Measurements from ENCODE around the gene PDCD7. TPM values are rescaled to one million over a fixed set of nuclear protein-coding genes. Genes with fewer than 3 reads are reported as not detected.

PDCD7 gene
- total RNA-seq, 2 donors from 2014 or later: 18.5 to 26.7 TPM

DNA sequence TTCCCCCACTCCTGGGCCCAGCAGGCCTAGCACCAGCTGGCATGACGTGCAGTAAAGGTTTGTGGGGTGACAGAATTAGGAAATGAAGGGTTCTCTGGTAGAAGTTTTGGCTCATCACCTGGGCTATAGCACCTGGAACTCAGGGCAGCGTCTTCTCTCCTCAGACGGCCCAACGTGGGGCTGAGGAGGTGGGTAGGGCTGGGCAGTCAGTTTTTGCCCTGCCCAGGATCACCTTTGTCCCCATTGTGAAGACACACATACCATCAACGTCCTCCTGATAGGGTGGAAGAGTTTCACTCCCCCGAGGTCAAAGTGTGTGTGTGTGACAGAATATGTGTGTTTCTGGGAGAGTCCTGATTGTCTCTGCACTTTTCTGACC, 45.0 kb downstream of the PDCD7 start:
- no peaks in the 10 kb centered on the region for H3K9me3 ChIP-seq
- peaks cover 50 to 96% of the 10 kb centered on the region in 2 donors for H3K4me1 ChIP-seq (ENCODE audit: control insufficient read depth in 1 of 2, low read depth in 2 of 2)

DNA sequence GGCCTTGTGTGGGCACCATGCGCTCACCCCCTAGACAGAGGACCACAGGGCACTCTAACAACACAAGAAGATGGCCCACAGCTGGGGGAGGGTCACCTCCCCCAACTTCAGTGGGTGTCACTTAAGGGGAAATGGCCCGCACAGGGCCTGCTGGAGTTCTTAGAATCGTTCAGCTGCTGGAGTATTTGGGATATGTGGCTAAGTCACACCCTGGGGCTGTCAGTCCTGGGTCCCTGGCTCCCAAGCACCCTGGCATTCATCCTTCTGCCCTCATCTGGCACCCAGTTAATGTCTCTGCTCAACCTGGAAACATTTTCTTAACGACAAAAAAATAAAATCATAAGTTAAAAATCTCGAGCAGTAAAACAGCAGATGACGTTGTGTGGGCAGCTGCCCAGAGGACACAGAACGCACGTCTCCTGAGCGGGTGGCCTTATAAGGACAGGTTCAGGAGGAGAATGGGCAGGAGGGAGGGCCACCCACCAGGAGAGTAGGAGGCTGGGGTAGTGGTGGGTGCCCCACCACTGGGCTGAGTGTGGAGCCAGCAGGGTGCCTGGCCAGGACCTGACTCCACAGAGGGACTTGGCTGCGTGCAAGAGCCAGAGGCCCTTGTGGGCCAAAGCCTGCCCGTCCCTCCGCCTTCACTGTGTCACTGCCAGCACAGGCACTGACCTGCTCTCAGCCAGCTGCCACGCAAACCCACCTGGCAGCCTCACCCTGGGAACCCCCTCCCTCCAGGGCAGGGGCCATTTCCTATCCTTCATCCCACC, 45.5 kb downstream of the PDCD7 start:
- Histone ChIP-seq H3K36me3 (no peaks in the 10 kb centered on the region), H3K27ac (peak overlapping the region; percentile 96 to 99), H3K27me3 (replicated peaks; ENCODE audit: insufficient read depth) (no peaks in the 10 kb centered on the region), H3K4me1 (ENCODE audit: control insufficient read depth in 1 of 2, low read depth in 2 of 2) (peaks cover 54 to 96% of the 10 kb centered on the region in 2 donors), H3K9me3 (no peaks in the 10 kb centered on the region), H3K4me3 (peak overlapping the region; percentile 2)
- TF ChIP-seq, protein P1, sequence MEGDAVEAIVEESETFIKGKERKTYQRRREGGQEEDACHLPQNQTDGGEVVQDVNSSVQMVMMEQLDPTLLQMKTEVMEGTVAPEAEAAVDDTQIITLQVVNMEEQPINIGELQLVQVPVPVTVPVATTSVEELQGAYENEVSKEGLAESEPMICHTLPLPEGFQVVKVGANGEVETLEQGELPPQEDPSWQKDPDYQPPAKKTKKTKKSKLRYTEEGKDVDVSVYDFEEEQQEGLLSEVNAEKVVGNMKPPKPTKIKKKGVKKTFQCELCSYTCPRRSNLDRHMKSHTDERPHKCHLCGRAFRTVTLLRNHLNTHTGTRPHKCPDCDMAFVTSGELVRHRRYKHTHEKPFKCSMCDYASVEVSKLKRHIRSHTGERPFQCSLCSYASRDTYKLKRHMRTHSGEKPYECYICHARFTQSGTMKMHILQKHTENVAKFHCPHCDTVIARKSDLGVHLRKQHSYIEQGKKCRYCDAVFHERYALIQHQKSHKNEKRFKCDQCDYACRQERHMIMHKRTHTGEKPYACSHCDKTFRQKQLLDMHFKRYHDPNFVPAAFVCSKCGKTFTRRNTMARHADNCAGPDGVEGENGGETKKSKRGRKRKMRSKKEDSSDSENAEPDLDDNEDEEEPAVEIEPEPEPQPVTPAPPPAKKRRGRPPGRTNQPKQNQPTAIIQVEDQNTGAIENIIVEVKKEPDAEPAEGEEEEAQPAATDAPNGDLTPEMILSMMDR (IDR thresholded peaks at IDR 0.05): peak; percentile 6
- DNase-seq (ENCODE audit: low spot score): peak; percentile 92
- ATAC-seq (ENCODE audit: insufficient number of reproducible peaks, low FRiP score, low read depth): peak; percentile 71

More for the DNA sequence above, 45.0 kb downstream of the PDCD7 start:
- DNase-seq (ENCODE audit: low spot score) (no peak), ATAC-seq (ENCODE audit: insufficient number of reproducible peaks, low FRiP score, low read depth) (no peak)
- Histone ChIP-seq H3K36me3 (no peaks in the 10 kb centered on the region), H3K27ac (peak overlapping the region; percentile 96 to 99), H3K4me3 (no peak overlapping the region), H3K27me3 (replicated peaks; ENCODE audit: insufficient read depth) (no peaks in the 10 kb centered on the region)
- TF ChIP-seq, protein P1 (IDR thresholded peaks at IDR 0.05): peak; percentile 2

DNA sequence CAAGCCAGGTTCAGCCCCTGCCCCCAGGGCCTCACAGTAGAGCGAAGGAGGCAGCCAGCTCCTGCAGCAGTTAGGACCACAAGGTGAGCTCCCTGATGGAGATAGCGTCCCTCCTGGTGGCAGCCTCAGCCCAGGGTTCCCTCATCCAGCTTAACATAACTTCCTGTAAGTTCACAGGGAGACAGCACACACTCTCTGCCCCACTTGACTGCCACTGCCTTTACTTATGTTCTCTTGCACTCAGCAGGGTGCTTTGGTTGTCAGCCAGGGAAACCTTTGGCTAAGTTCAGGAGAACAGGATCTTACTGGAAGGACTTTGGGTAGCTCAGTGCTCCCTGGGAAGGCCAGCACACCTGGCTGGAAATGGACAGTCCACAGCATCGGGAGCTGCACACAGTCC, 46.2 kb downstream of the PDCD7 start:
- H3K36me3 ChIP-seq: no peaks in the 10 kb centered on the region
- peak overlapping the region; percentile 96 to 99 for H3K27ac ChIP-seq
- H3K4me1 ChIP-seq (ENCODE audit: control insufficient read depth in 1 of 2, low read depth in 2 of 2): peaks cover 57 to 96% of the 10 kb centered on the region in 2 donors
- H3K27me3 ChIP-seq (replicated peaks; ENCODE audit: insufficient read depth): no peaks in the 10 kb centered on the region
- DNase-seq (ENCODE audit: low spot score): no peak
- H3K9me3 ChIP-seq: no peaks in the 10 kb centered on the region
- peak overlapping the region; percentile 2 for H3K4me3 ChIP-seq
- ATAC-seq (ENCODE audit: insufficient number of reproducible peaks, low FRiP score, low read depth): no peak
- TF ChIP-seq, protein P1 (IDR thresholded peaks at IDR 0.05): no peak

DNA sequence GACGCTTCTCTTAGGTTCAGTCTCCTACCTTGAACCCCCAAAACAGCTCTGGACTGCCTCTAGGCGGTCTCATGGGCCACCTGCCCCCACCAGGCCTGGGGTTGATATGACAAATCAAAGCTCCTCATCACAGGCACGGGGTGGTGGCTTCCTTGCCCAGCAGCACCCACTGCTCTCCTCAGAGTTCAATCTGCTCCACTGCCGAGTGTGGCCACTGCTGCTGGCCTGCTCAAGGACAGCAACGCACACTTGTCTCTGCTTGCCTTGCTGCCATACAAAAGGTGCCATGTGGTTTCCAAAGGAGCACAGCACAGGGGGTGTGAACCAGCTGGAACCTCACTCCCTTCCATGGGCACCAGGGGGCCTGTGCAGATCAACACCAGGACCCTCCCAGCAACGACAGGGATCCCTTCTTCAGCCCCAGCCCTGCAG, 46.9 kb downstream of the PDCD7 start:
- DNase-seq (ENCODE audit: low spot score): no peak

DNA sequence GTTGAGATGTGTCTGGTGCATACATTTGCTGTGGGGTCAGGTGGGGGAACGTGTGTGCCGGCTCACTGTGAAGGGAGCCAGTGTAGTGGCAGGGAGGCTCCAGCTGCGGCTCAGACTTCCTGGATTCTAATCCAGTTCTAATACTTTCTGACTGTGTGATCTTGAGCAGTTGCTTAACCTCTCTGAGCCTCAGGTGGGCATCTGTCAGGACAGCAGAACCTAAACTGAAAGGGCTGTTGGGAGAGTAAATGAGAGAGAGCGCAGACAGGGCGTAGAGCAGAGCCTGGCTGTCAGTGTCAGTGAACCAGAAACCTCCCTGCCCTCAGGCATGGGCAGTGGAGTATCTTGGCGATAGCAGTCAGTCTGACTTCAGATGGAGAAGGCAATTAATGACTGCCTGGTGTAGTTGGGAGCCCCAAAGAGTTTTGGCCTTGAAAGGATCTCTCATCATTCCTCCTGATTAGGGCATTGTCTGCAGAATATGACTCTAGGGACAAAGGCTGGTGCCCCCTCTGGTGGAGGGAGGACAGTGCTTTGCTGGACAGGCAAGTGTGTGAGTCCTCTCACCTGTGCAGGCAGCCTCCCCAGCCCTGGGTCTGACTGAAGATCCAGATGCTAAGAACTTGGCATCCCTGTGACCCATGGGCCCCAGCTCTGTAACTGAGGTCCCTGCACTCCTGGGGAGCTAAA, 47.5 kb downstream of the PDCD7 start:
- ATAC-seq (ENCODE audit: insufficient number of reproducible peaks, low FRiP score, low read depth): no peak
- no peaks in the 10 kb centered on the region for H3K9me3 ChIP-seq
- H3K4me1 ChIP-seq (ENCODE audit: control insufficient read depth in 1 of 2, low read depth in 2 of 2): peaks cover 67 to 96% of the 10 kb centered on the region in 2 donors
- H3K27me3 ChIP-seq (replicated peaks; ENCODE audit: insufficient read depth): no peaks in the 10 kb centered on the region
- TF ChIP-seq, protein P1 (IDR thresholded peaks at IDR 0.05): peak; percentile 11
- H3K27ac ChIP-seq: peak overlapping the region; percentile 96 to 99
- H3K36me3 ChIP-seq: no peaks in the 10 kb centered on the region
- no peak overlapping the region for H3K4me3 ChIP-seq
- no peak for DNase-seq (ENCODE audit: low spot score)

More for the DNA sequence above, 46.9 kb downstream of the PDCD7 start:
- Histone ChIP-seq H3K36me3 (no peaks in the 10 kb centered on the region), H3K4me1 (ENCODE audit: control insufficient read depth in 1 of 2, low read depth in 2 of 2) (peaks cover 63 to 96% of the 10 kb centered on the region in 2 donors), H3K4me3 (no peak overlapping the region), H3K27ac (peak overlapping the region; percentile 96 to 99), H3K27me3 (replicated peaks; ENCODE audit: insufficient read depth) (no peaks in the 10 kb centered on the region), H3K9me3 (no peaks in the 10 kb centered on the region)
- TF ChIP-seq, protein P1 (IDR thresholded peaks at IDR 0.05): peak; percentile 15
- ATAC-seq (ENCODE audit: insufficient number of reproducible peaks, low FRiP score, low read depth): no peak

All from thoracic aorta (tissue), 2 donors.